Trophoblast cell (in vitro differentiated cells and primary cell): Measurements from ENCODE around the gene EHMT1.

Source experiments
- DNase-seq, 2 donors: peaks; one replicate each; pipeline ENCODE4 v3.0.0-alpha.2; 2016
- H2AFZ ChIP-seq: 2 replicates; pipeline ENCODE4 v1.6.1; 2013; ENCODE audit warnings: low read length, moderate library complexity, mild to moderate bottlenecking; ENCODE audit not compliant: insufficient read depth, poor library complexity
- H2AK5ac ChIP-seq: 2 replicates; pipeline ENCODE4 v1.6.1; 2013; ENCODE audit warnings: mild to moderate bottlenecking, low read length
- H2BK120ac ChIP-seq: 2 replicates; pipeline ENCODE4 v1.6.1; 2013; ENCODE audit warnings: low read length, mild to moderate bottlenecking, moderate library complexity; ENCODE audit not compliant: insufficient read depth, poor library complexity
- H2BK12ac ChIP-seq: 2 replicates; pipeline ENCODE4 v1.6.1; 2013; ENCODE audit warnings: mild to moderate bottlenecking, low read length, moderate library complexity
- H2BK5ac ChIP-seq: 2 replicates; pipeline ENCODE4 v1.6.1; 2013; ENCODE audit warnings: low read length, low read depth, moderate library complexity, mild to moderate bottlenecking; ENCODE audit not compliant: poor library complexity
- H3K14ac ChIP-seq: 2 replicates; pipeline ENCODE4 v1.6.1; 2013; ENCODE audit warnings: mild to moderate bottlenecking, low read length
- H3K18ac ChIP-seq: 2 replicates; pipeline ENCODE4 v1.6.1; 2013; ENCODE audit warnings: mild to moderate bottlenecking, low read length
- H3K23ac ChIP-seq: 2 replicates; pipeline ENCODE4 v1.6.1; 2013; ENCODE audit warnings: low read length
- H3K27ac ChIP-seq: 2 replicates; pipeline ENCODE4 v1.5.1; 2013; ENCODE audit warnings: low read depth, mild to moderate bottlenecking, inconsistent platforms, low read length, moderate library complexity
- H3K27me3 ChIP-seq: 2 replicates; pipeline ENCODE4 v1.6.1; 2013; ENCODE audit warnings: inconsistent platforms, mild to moderate bottlenecking, low read length, moderate library complexity; ENCODE audit not compliant: insufficient read depth
- H3K36me3 ChIP-seq, 2 experiments: 1 replicate in 1 of 2; 2 replicates in 1 of 2; pipeline ENCODE4 v1.6.1; 2013; ENCODE audit warnings: low read length in 2 of 2, mild to moderate bottlenecking in 2 of 2, moderate library complexity in 1 of 2; ENCODE audit not compliant: insufficient read depth in 2 of 2, control insufficient read depth in 1 of 2
- H3K4ac ChIP-seq: 2 replicates; pipeline ENCODE4 v1.6.1; 2013; ENCODE audit warnings: low read depth, mild to moderate bottlenecking, low read length, moderate library complexity
- H3K4me1 ChIP-seq, 2 experiments: 1 replicate in 1 of 2; 2 replicates in 1 of 2; pipeline ENCODE4 v1.6.1; 2013; ENCODE audit warnings: low read length in 2 of 2, mild to moderate bottlenecking in 2 of 2, moderate library complexity in 1 of 2; ENCODE audit not compliant: insufficient read depth in 2 of 2, control insufficient read depth in 1 of 2
- H3K4me2 ChIP-seq: 2 replicates; pipeline ENCODE4 v1.6.1; 2013; ENCODE audit warnings: inconsistent platforms, mild to moderate bottlenecking, low read length, moderate library complexity
- H3K4me3 ChIP-seq: 2 replicates; pipeline ENCODE4 v1.5.1; 2013; ENCODE audit warnings: mild to moderate bottlenecking, low read depth, low read length, inconsistent platforms
- H3K79me1 ChIP-seq: one replicate; pipeline ENCODE4 v1.6.1; 2013; ENCODE audit warnings: low read length
- H3K79me2 ChIP-seq: 2 replicates; pipeline ENCODE4 v1.6.1; 2013; ENCODE audit warnings: low read length, mild to moderate bottlenecking; ENCODE audit not compliant: control insufficient read depth, insufficient read depth, poor library complexity
- H3K9ac ChIP-seq: 2 replicates; pipeline ENCODE4 v1.6.1; 2013; ENCODE audit warnings: mild to moderate bottlenecking, low read length
- H3K9me3 ChIP-seq: 2 replicates; pipeline ENCODE4 v1.6.1; 2013; ENCODE audit warnings: low read depth, mild to moderate bottlenecking, control low read depth, inconsistent platforms, low read length; ENCODE audit not compliant: insufficient read depth
- H4K12ac ChIP-seq: 2 replicates; pipeline ENCODE4 v1.6.1; 2013; ENCODE audit warnings: low read depth, mild to moderate bottlenecking, low read length, moderate library complexity
- H4K8ac ChIP-seq: 2 replicates; pipeline ENCODE4 v1.6.1; 2013; ENCODE audit warnings: low read depth, mild to moderate bottlenecking, low read length, moderate library complexity
- H4K91ac ChIP-seq: one replicate; pipeline ENCODE4 v1.6.1; 2013; ENCODE audit warnings: low read depth, mild to moderate bottlenecking, low read length, moderate library complexity
- WGBS: extraction: QIAGEN DNeasy Blood & Tissue Kit; methylation state at CpG from one replicate; pipeline ENCODE4 v1.1.7; 2013; ENCODE audit warnings: missing lambda C conversion rate; ENCODE audit not compliant: insufficient read length, insufficient coverage; ENCODE audit errors: extremely low coverage; 5-methylcytosine and 5-hydroxymethylcytosine counted together

The EHMT1 gene

GRCh38 chr9:137683262-137683864 lies 64.6 kb downstream of the EHMT1 start:
- Histone ChIP-seq H3K27ac (no peak overlapping the region), H2BK12ac (no peak overlapping the region), H3K79me1 (no peaks in the 10 kb centered on the region), H4K12ac (no peak overlapping the region), H3K18ac (no peak overlapping the region), H4K91ac (no peak overlapping the region), H3K27me3 (no peaks in the 10 kb centered on the region), H3K4ac (peak overlapping the region; percentile 56), H3K4me1 (peaks cover 10 to 14% of the 10 kb centered on the region in 2 experiments), H2AFZ (no peak overlapping the region), H3K79me2 (peaks cover 9% of the 10 kb centered on the region), H4K8ac (no peak overlapping the region), H3K9ac (no peak overlapping the region), H2AK5ac (no peak overlapping the region), H2BK5ac (no peak overlapping the region), H3K9me3 (no peaks in the 10 kb centered on the region), H3K23ac (no peak overlapping the region), H3K4me3 (no peak overlapping the region), H3K4me2 (no peak overlapping the region), H3K14ac (no peak overlapping the region), H2BK120ac (no peak overlapping the region), H3K36me3 (peaks cover 0 to 2% of the 10 kb centered on the region in 2 experiments)
- no CpG with 5 or more reads among the region's 6 CpGs for WGBS
- DNase-seq: peak in 1 of 2 donors; percentile 33

- Histone ChIP-seq H3K79me1 (no peaks in the 10 kb centered on the region), H4K91ac (no peak overlapping the region), H3K4me1 (peaks cover 10 to 14% of the 10 kb centered on the region in 2 experiments), H2AFZ (no peak overlapping the region), H2BK5ac (no peak overlapping the region), H4K12ac (no peak overlapping the region), H3K4me2 (no peak overlapping the region), H3K18ac (no peak overlapping the region), H4K8ac (no peak overlapping the region), H3K14ac (no peak overlapping the region), H3K4ac (no peak overlapping the region), H3K9ac (no peak overlapping the region), H3K9me3 (no peaks in the 10 kb centered on the region), H3K79me2 (peaks cover 11% of the 10 kb centered on the region), H2BK120ac (no peak overlapping the region), H3K36me3 (peaks cover 0 to 4% of the 10 kb centered on the region in 2 experiments), H3K4me3 (no peak overlapping the region), H2AK5ac (no peak overlapping the region), H3K27ac (no peak overlapping the region), H3K23ac (no peak overlapping the region), H2BK12ac (no peak overlapping the region), H3K27me3 (no peaks in the 10 kb centered on the region)
- WGBS: no CpG with 5 or more reads among the region's 5 CpGs
- peak in 1 of 2 donors; percentile 33 for DNase-seq
These were observed 66.4 kb downstream of the EHMT1 start for GRCh38 chr9:137685035-137685740.

- Histone ChIP-seq H3K4ac (peak overlapping the region; percentile 64), H4K12ac (no peak overlapping the region), H3K23ac (no peak overlapping the region), H3K79me2 (peaks cover 8% of the 10 kb centered on the region), H3K4me2 (no peak overlapping the region), H2BK5ac (no peak overlapping the region), H3K79me1 (no peaks in the 10 kb centered on the region), H3K18ac (no peak overlapping the region), H4K8ac (no peak overlapping the region), H2AFZ (no peak overlapping the region), H3K4me3 (no peak overlapping the region), H2BK12ac (no peak overlapping the region), H2BK120ac (no peak overlapping the region), H3K4me1 (peaks cover 6 to 10% of the 10 kb centered on the region in 2 experiments), H3K14ac (no peak overlapping the region), H3K9ac (no peak overlapping the region), H3K27ac (no peak overlapping the region), H3K27me3 (no peaks in the 10 kb centered on the region), H3K36me3 (peaks cover 0 to 4% of the 10 kb centered on the region in 2 experiments), H4K91ac (no peak overlapping the region), H2AK5ac (no peak overlapping the region), H3K9me3 (no peaks in the 10 kb centered on the region)
- DNase-seq: no peak
- no CpG with 5 or more reads among the region's 5 CpGs for WGBS
These were observed 67.1 kb downstream of the EHMT1 start for GRCh38 chr9:137685741-137686420.

- H4K12ac ChIP-seq: no peak overlapping the region
- no peak overlapping the region for H3K4me3 ChIP-seq
- H3K18ac ChIP-seq: no peak overlapping the region
- H3K4me1 ChIP-seq: no peaks in the 10 kb centered on the region
- H3K9me3 ChIP-seq: no peaks in the 10 kb centered on the region
- no peaks in the 10 kb centered on the region for H3K79me1 ChIP-seq
- no peak overlapping the region for H3K27ac ChIP-seq
- H2BK5ac ChIP-seq: no peak overlapping the region
- peak overlapping the region; percentile 39 for H3K4ac ChIP-seq
- no peaks in the 10 kb centered on the region for H3K27me3 ChIP-seq
- no peak for DNase-seq
- no CpG with 5 or more reads among the region's 7 CpGs for WGBS
- no peak overlapping the region for H2BK12ac ChIP-seq
- H4K91ac ChIP-seq: no peak overlapping the region
- H2AFZ ChIP-seq: no peak overlapping the region
- no peak overlapping the region for H3K14ac ChIP-seq
- no peak overlapping the region for H2AK5ac ChIP-seq
- no peak overlapping the region for H4K8ac ChIP-seq
- no peak overlapping the region for H3K9ac ChIP-seq
- H2BK120ac ChIP-seq: no peak overlapping the region
- no peak overlapping the region for H3K23ac ChIP-seq
- no peak overlapping the region for H3K4me2 ChIP-seq
- peaks cover 2 to 4% of the 10 kb centered on the region in 2 experiments for H3K36me3 ChIP-seq
- H3K79me2 ChIP-seq: peaks cover 5% of the 10 kb centered on the region
These were observed 69.5 kb downstream of the EHMT1 start for GRCh38 chr9:137688261-137688660.
